Measurements from ENCODE around the gene HSP90AB1. TPM values are rescaled to one million over a fixed set of nuclear protein-coding genes. Genes with fewer than 3 reads are reported as not detected.

Gene HSP90AB1
- total RNA-seq = 647 TPM

GRCh38 chr6:44246663-44247337 lies at the start of gene HSP90AB1:
Gene HSP90AB1 (plus strand): TSS chr6:44247101. CDS start chr6:44248630, 1,529 bp downstream.

GRCh38 chr6:44216677-44217331 lies 30.1 kb upstream of the HSP90AB1 start, which contains the start of gene MYMX:
Gene MYMX (plus strand): TSS chr6:44216926. CDS start chr6:44217472, 546 bp downstream.

GRCh38 chr6:44223319-44224028 lies 23.4 kb upstream of the HSP90AB1 start, which contains the start of gene SLC29A1:
Gene SLC29A1 (plus strand): TSS chr6:44223595. CDS start chr6:44227314, 3,719 bp downstream.

GRCh38 chr6:44257025-44257752 lies 10.3 kb downstream of the HSP90AB1 start, which contains the start of gene SLC35B2:
Gene SLC35B2 (minus strand): TSS chr6:44257528. CDS start chr6:44257410, 118 bp downstream.

GRCh38 chr6:44265007-44265721 lies 18.3 kb downstream of the HSP90AB1 start, which contains the start of gene NFKBIE:
Gene NFKBIE (minus strand): TSS chr6:44265551. CDS start chr6:44265346, 205 bp downstream.

GRCh38 chr6:44269921-44270525 lies 23.1 kb downstream of the HSP90AB1 start, which contains the start of gene TMEM151B:
Gene TMEM151B (plus strand): TSS chr6:44270450. CDS start chr6:44270743, 293 bp downstream.

Other genes with a start within 250 kb of the HSP90AB1 start
- 33.7 TPM for gene MRPL14, start 119.6 kb upstream of the HSP90AB1 start, total RNA-seq
- gene TMEM63B, start 119.5 kb upstream of the HSP90AB1 start, total RNA-seq = 40.5 TPM
- gene CAPN11, start 88.3 kb upstream of the HSP90AB1 start, total RNA-seq = not detected
- gene MYMX, start 30.2 kb upstream of the HSP90AB1 start, total RNA-seq = not detected
- gene SLC29A1, start 23.5 kb upstream of the HSP90AB1 start, total RNA-seq = 18.6 TPM
- gene SLC35B2, start 10.4 kb downstream of the HSP90AB1 start, total RNA-seq = 40.6 TPM
- gene NFKBIE, start 18.4 kb downstream of the HSP90AB1 start, total RNA-seq = 5.8 TPM
- 10.2 TPM for gene TMEM151B, start 23.3 kb downstream of the HSP90AB1 start, total RNA-seq
- 21.2 TPM for gene AARS2, start 66.2 kb downstream of the HSP90AB1 start, total RNA-seq
- not detected for gene SPATS1, start 95.5 kb downstream of the HSP90AB1 start, total RNA-seq
- gene CDC5L, start 140.6 kb downstream of the HSP90AB1 start, total RNA-seq = 41.8 TPM

Data from camera-type eye (tissue), 1 donor.